GM12878 (cell line): ENCODE data around the gene FFAR3. TPM values are rescaled to one million over a fixed set of nuclear protein-coding genes. Genes with fewer than 3 reads are reported as not detected.

Source experiments
- MXI1 ChIP-seq: fragments of 150-350 bp; IDR thresholded peaks from 2 replicates; pipeline ENCODE4 v1.6.1; 2011; ENCODE audit warnings: low read depth, mild to moderate bottlenecking, inconsistent platforms, low read length, improper control_type of control experiment
- NFYB ChIP-seq: IDR thresholded peaks from 2 replicates; pipeline ENCODE4 v1.6.1; 2011; ENCODE audit warnings: low read depth, mild to moderate bottlenecking, low read length, improper control_type of control experiment, moderate library complexity; ENCODE audit not compliant: insufficient read depth
- SRF ChIP-seq, 2 experiments: IDR thresholded peaks; 2 replicates each; pipeline ENCODE4 v1.6.1; 2011; ENCODE audit warnings: low read depth in 2 of 2, low read length in 2 of 2, mild to moderate bottlenecking in 1 of 2, moderate library complexity in 1 of 2
- SUPT20H ChIP-seq: IDR thresholded peaks from 2 replicates; pipeline ENCODE4 v1.6.1; 2011; ENCODE audit warnings: low read depth, mild to moderate bottlenecking, low read length, moderate library complexity, borderline replicate concordance; ENCODE audit not compliant: control insufficient read depth
- TCF7 ChIP-seq: IDR thresholded peaks from 2 replicates; pipeline ENCODE4 v1.6.1; 2014; ENCODE audit warnings: antibody characterized with exemption, borderline replicate concordance
- polyA plus RNA-seq, 11 experiments: library from polyadenylated mRNA; depleted of rRNA in 4 of 11; unstranded in 6 of 11; stranded (reverse) in 5 of 11; fragments of >200 nt; fragmentation: Nextera tagmentation in 4 of 11; fragmentation: Illumina TruSeq in 1 of 11; extraction: Ambion mirVana in 4 of 11; extraction: Trizol in 1 of 11; gene quantifications; 1 replicate in 1 of 11; 2 replicates in 10 of 11; pipeline versions ENCODE4 v1.2.1 to v1.2.3, GENCODE V29; 2011 to 2016; ENCODE audit warnings: inconsistent platforms in 2 of 11, missing spikeins in 2 of 11, low read depth in 1 of 11
- total RNA-seq, 4 experiments: library from RNA; depleted of rRNA in 3 of 4; stranded (reverse); fragments of >200 nt in 3 of 4; fragmentation: Illumina TruSeq in 1 of 4; extraction: Trizol in 1 of 4; gene quantifications; 2 replicates each; pipeline versions ENCODE4 v1.2.1 to v1.2.3, GENCODE V29; 2013 to 2021
- TF ChIP-seq, protein P1 (sequence below): fragments of 450-650 bp; IDR thresholded peaks from 2 replicates; pipeline ENCODE4 v1.6.1; 2016; ENCODE audit warnings: mild to moderate bottlenecking, moderate library complexity, borderline replicate concordance

Gene FFAR3
- total and polyA plus RNA-seq, 10 of the 15 experiments (the other 5 are each of a cell fraction or from before 2014, with no cell fraction given) = 0.15 to 0.18 TPM; not detected in 8

DNA sequence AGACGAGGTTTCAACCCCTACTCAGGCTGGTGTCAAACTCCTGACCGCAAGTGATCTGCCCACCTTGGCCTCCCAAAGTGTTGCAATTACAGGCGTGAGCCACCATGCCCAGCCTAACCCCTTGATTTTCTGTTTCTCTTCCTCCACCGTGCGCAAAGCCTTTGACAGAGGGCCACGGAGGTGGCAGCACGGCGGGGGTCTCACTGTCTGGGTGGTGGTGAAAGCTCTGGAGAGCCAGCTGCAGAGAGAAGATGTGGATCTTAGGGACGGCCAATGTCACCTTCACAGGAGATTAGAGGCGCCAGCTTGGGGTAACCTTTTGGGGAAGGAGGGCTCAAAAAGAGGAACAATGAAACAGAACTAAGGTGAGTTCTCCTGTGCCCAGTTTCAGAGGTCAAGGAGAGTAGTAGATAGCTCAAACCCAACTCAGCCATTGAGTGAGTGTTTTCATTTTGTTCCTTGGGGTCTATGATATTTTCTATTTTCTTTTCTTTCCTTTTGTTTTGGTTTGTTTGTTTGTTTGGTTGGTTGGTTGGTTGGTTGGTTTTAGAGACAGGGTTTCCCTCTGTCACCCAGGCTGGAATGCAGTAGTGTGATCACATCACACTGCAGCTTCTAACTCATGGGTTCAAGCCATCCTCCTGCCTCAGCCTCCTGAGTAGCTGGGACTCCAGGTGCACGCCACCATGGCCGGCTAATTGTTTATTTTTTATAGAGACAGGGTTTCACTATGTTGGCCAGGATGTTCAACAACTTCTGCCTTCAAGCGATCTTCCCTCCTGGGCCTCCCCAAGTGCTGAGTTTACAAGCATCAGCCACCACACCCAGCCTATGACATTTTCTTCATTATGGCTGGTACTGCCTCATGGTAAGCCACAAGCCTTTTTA is 50.3 kb downstream of the FFAR3 start (continued):
- TF ChIP-seq, protein P1, sequence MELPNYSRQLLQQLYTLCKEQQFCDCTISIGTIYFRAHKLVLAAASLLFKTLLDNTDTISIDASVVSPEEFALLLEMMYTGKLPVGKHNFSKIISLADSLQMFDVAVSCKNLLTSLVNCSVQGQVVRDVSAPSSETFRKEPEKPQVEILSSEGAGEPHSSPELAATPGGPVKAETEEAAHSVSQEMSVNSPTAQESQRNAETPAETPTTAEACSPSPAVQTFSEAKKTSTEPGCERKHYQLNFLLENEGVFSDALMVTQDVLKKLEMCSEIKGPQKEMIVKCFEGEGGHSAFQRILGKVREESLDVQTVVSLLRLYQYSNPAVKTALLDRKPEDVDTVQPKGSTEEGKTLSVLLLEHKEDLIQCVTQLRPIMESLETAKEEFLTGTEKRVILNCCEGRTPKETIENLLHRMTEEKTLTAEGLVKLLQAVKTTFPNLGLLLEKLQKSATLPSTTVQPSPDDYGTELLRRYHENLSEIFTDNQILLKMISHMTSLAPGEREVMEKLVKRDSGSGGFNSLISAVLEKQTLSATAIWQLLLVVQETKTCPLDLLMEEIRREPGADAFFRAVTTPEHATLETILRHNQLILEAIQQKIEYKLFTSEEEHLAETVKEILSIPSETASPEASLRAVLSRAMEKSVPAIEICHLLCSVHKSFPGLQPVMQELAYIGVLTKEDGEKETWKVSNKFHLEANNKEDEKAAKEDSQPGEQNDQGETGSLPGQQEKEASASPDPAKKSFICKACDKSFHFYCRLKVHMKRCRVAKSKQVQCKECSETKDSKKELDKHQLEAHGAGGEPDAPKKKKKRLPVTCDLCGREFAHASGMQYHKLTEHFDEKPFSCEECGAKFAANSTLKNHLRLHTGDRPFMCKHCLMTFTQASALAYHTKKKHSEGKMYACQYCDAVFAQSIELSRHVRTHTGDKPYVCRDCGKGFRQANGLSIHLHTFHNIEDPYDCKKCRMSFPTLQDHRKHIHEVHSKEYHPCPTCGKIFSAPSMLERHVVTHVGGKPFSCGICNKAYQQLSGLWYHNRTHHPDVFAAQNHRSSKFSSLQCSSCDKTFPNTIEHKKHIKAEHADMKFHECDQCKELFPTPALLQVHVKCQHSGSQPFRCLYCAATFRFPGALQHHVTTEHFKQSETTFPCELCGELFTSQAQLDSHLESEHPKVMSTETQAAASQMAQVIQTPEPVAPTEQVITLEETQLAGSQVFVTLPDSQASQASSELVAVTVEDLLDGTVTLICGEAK = no peak
- no peak for TF ChIP-seq MXI1
- TF ChIP-seq NFYB = no peak
- TF ChIP-seq TCF7 = no peak
- TF ChIP-seq SUPT20H = no peak
- no peak for TF ChIP-seq SRF (IDR thresholded peaks at IDR 0.05; ENCODE audit: low read depth in 2 of 2, low read length in 2 of 2)
- TF ChIP-seq, all 136 proteins: peak for 32
